Adipocyte (in vitro differentiated cells): ENCODE data around the gene PARD3B.

Experiments used
- DNase-seq: peaks from one replicate; pipeline ENCODE4 v3.0.0-alpha.2; 2015; ENCODE audit warnings: low read depth
- H3K27me3 ChIP-seq: replicated peaks from 2 replicates; pipeline ENCODE4 v1.7.0; 2013; ENCODE audit warnings: mild to moderate bottlenecking, low read length, moderate library complexity; ENCODE audit not compliant: control insufficient read depth, insufficient read depth
- H3K36me3 ChIP-seq: 2 replicates; pipeline ENCODE4 v1.7.0; 2013; ENCODE audit warnings: low read length, mild to moderate bottlenecking, moderate library complexity; ENCODE audit not compliant: control insufficient read depth, insufficient read depth, severe bottlenecking
- H3K4me1 ChIP-seq: 2 replicates; pipeline ENCODE4 v1.7.0; 2013; ENCODE audit warnings: mild to moderate bottlenecking, low read length, moderate library complexity; ENCODE audit not compliant: control insufficient read depth, insufficient read depth
- H3K4me3 ChIP-seq: 2 replicates; pipeline ENCODE4 v1.7.0; 2013; ENCODE audit warnings: mild to moderate bottlenecking, low read length, moderate library complexity
- H3K9ac ChIP-seq: 2 replicates; pipeline ENCODE4 v1.7.0; 2013; ENCODE audit warnings: mild to moderate bottlenecking, low read length, moderate library complexity
- H3K9me3 ChIP-seq: 2 replicates; pipeline ENCODE4 v1.7.0; 2013; ENCODE audit warnings: mild to moderate bottlenecking, low read length, moderate library complexity; ENCODE audit not compliant: control insufficient read depth

The PARD3B gene

GRCh38 chr2:205283736-205284270 lies 738.5 kb downstream of the PARD3B start:
- no peak overlapping the region for H3K9ac ChIP-seq
- H3K4me3 ChIP-seq: no peak overlapping the region
- no peaks in the 10 kb centered on the region for H3K36me3 ChIP-seq
- no peaks in the 10 kb centered on the region for H3K27me3 ChIP-seq
- no peak for DNase-seq
- H3K4me1 ChIP-seq: no peaks in the 10 kb centered on the region
- H3K9me3 ChIP-seq: no peaks in the 10 kb centered on the region

GRCh38 chr2:205284334-205284733 lies 739.1 kb downstream of the PARD3B start:
- no peak for DNase-seq
- no peaks in the 10 kb centered on the region for H3K36me3 ChIP-seq
- H3K4me1 ChIP-seq: no peaks in the 10 kb centered on the region

GRCh38 chr2:205287316-205287715 lies 742.0 kb downstream of the PARD3B start:
- Histone ChIP-seq H3K4me3 (no peak overlapping the region), H3K9ac (no peak overlapping the region), H3K36me3 (no peaks in the 10 kb centered on the region), H3K9me3 (no peaks in the 10 kb centered on the region), H3K4me1 (no peaks in the 10 kb centered on the region), H3K27me3 (no peaks in the 10 kb centered on the region)
- no peak for DNase-seq

More at GRCh38 chr2:205284334-205284733, 739.1 kb downstream of the PARD3B start:
- Histone ChIP-seq H3K9me3 (no peaks in the 10 kb centered on the region), H3K27me3 (no peaks in the 10 kb centered on the region), H3K4me3 (no peak overlapping the region), H3K9ac (no peak overlapping the region)

- no peak for DNase-seq
- H3K27me3 ChIP-seq: no peaks in the 10 kb centered on the region
- no peak overlapping the region for H3K4me3 ChIP-seq
- H3K9ac ChIP-seq: no peak overlapping the region
- H3K9me3 ChIP-seq: no peaks in the 10 kb centered on the region
- H3K36me3 ChIP-seq: no peaks in the 10 kb centered on the region
- no peaks in the 10 kb centered on the region for H3K4me1 ChIP-seq
These were observed 743.4 kb downstream of the PARD3B start for GRCh38 chr2:205288686-205289085.

GRCh38 chr2:205290299-205290698 lies 745.0 kb downstream of the PARD3B start:
- DNase-seq: no peak
- no peak overlapping the region for H3K9ac ChIP-seq
- no peaks in the 10 kb centered on the region for H3K27me3 ChIP-seq
- H3K36me3 ChIP-seq: no peaks in the 10 kb centered on the region
- no peaks in the 10 kb centered on the region for H3K4me1 ChIP-seq
- no peak overlapping the region for H3K4me3 ChIP-seq
- H3K9me3 ChIP-seq: no peaks in the 10 kb centered on the region

GRCh38 chr2:205292665-205293295 lies 747.5 kb downstream of the PARD3B start:
- no peak overlapping the region for H3K9ac ChIP-seq
- no peak for DNase-seq
- no peaks in the 10 kb centered on the region for H3K36me3 ChIP-seq
- H3K9me3 ChIP-seq: no peaks in the 10 kb centered on the region
- H3K4me1 ChIP-seq: no peaks in the 10 kb centered on the region
- H3K27me3 ChIP-seq: no peaks in the 10 kb centered on the region
- no peak overlapping the region for H3K4me3 ChIP-seq

GRCh38 chr2:205293559-205293958 lies 748.3 kb downstream of the PARD3B start:
- Histone ChIP-seq H3K4me3 (no peak overlapping the region), H3K27me3 (no peaks in the 10 kb centered on the region), H3K9me3 (no peaks in the 10 kb centered on the region), H3K9ac (no peak overlapping the region), H3K4me1 (no peaks in the 10 kb centered on the region), H3K36me3 (no peaks in the 10 kb centered on the region)
- DNase-seq: no peak

GRCh38 chr2:205296959-205297358 lies 751.7 kb downstream of the PARD3B start:
- Histone ChIP-seq H3K27me3 (no peaks in the 10 kb centered on the region), H3K4me1 (no peaks in the 10 kb centered on the region), H3K9ac (no peak overlapping the region), H3K4me3 (no peak overlapping the region), H3K36me3 (no peaks in the 10 kb centered on the region), H3K9me3 (no peaks in the 10 kb centered on the region)
- no peak for DNase-seq

GRCh38 chr2:205297368-205297767 lies 752.1 kb downstream of the PARD3B start:
- Histone ChIP-seq H3K4me3 (no peak overlapping the region), H3K9me3 (no peaks in the 10 kb centered on the region), H3K4me1 (no peaks in the 10 kb centered on the region), H3K27me3 (no peaks in the 10 kb centered on the region), H3K9ac (no peak overlapping the region), H3K36me3 (no peaks in the 10 kb centered on the region)
- no peak for DNase-seq

GRCh38 chr2:205297846-205298245 lies 752.6 kb downstream of the PARD3B start:
- H3K4me1 ChIP-seq: no peaks in the 10 kb centered on the region

GRCh38 chr2:205311201-205311600 lies 765.9 kb downstream of the PARD3B start:
- Histone ChIP-seq H3K4me3 (no peak overlapping the region), H3K27me3 (no peaks in the 10 kb centered on the region), H3K4me1 (peaks cover 21% of the 10 kb centered on the region), H3K36me3 (no peaks in the 10 kb centered on the region), H3K9ac (no peak overlapping the region), H3K9me3 (no peaks in the 10 kb centered on the region)
- DNase-seq: no peak

More at GRCh38 chr2:205297846-205298245, 752.6 kb downstream of the PARD3B start:
- Histone ChIP-seq H3K9ac (no peak overlapping the region), H3K36me3 (peaks cover 5% of the 10 kb centered on the region), H3K4me3 (no peak overlapping the region), H3K9me3 (no peaks in the 10 kb centered on the region), H3K27me3 (no peaks in the 10 kb centered on the region)
- no peak for DNase-seq

GRCh38 chr2:205321231-205321630 lies 776.0 kb downstream of the PARD3B start:
- Histone ChIP-seq H3K27me3 (no peaks in the 10 kb centered on the region), H3K4me1 (peaks cover 17% of the 10 kb centered on the region)

More at GRCh38 chr2:205321231-205321630, 776.0 kb downstream of the PARD3B start:
- Histone ChIP-seq H3K4me3 (no peak overlapping the region), H3K9me3 (no peaks in the 10 kb centered on the region), H3K9ac (peak overlapping the region; percentile 34), H3K36me3 (no peaks in the 10 kb centered on the region)
- peak; percentile 63 for DNase-seq
